ENCODE measurements around the gene CBX8. TPM values are rescaled to one million over a fixed set of nuclear protein-coding genes. Genes with fewer than 3 reads are reported as not detected.

The CBX8 gene
- total RNA-seq, 1 donor from 2014 or later = 7.5 TPM

- DNase-seq (ENCODE audit: low spot score) = no peak
Measured at GRCh38 chr17:79794659-79795511, 2.0 kb downstream of the CBX8 start.

DNA sequence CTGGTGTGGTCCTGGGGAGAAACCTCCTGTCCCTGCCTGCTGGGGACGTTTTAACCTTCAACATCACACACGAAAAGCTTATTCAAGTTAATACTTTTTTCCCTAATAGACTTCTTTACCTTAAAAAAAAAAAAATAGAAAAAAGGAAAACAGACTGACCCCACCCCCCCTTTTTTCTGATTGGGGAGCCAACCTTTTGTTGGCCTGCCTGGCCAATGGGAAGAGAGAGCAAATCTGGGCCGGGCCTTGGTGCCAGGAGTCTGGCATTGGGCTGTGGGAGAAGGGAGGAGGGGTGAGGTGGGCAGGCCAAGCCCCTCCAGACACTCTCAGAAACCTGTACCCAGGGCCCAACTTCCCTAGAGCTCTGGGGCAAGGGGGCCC is 3.0 kb downstream of the CBX8 start:
- no peak for DNase-seq (ENCODE audit: low spot score)

GRCh38 chr17:79792984-79793923 is 3.6 kb downstream of the CBX8 start:
- no peak for DNase-seq (ENCODE audit: low spot score)

- DNase-seq (ENCODE audit: low spot score) = no peak
Measured at GRCh38 chr17:79792341-79792871, 4.5 kb downstream of the CBX8 start.

DNA sequence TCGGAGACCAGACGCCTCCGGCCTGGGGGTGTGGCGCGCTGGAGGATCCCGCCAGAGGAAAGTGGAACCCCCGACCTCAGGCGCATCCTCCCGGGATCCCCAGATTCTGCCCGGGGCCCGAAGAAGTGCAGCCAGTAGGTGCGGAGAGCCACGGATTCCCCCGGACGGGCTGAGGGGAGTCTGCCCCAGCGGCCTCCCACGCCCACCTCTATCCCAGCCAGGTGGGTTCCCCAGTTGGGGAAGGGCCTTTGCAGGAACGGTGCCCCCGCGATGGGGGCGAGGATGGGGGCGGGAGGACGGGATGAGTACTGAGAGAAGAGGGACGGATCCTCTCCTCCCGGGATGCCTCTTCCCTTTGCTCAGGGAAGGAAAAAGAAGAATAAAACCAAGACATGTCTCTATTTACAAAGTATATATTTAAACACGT is 5.1 kb downstream of the CBX8 start:
- no peak for DNase-seq (ENCODE audit: low spot score)

GRCh38 chr17:79790805-79791734 is 5.8 kb downstream of the CBX8 start:
- DNase-seq (ENCODE audit: low spot score) = no peak

GRCh38 chr17:79789943-79790804 is 6.7 kb downstream of the CBX8 start:
- no peak for DNase-seq (ENCODE audit: low spot score)

DNA sequence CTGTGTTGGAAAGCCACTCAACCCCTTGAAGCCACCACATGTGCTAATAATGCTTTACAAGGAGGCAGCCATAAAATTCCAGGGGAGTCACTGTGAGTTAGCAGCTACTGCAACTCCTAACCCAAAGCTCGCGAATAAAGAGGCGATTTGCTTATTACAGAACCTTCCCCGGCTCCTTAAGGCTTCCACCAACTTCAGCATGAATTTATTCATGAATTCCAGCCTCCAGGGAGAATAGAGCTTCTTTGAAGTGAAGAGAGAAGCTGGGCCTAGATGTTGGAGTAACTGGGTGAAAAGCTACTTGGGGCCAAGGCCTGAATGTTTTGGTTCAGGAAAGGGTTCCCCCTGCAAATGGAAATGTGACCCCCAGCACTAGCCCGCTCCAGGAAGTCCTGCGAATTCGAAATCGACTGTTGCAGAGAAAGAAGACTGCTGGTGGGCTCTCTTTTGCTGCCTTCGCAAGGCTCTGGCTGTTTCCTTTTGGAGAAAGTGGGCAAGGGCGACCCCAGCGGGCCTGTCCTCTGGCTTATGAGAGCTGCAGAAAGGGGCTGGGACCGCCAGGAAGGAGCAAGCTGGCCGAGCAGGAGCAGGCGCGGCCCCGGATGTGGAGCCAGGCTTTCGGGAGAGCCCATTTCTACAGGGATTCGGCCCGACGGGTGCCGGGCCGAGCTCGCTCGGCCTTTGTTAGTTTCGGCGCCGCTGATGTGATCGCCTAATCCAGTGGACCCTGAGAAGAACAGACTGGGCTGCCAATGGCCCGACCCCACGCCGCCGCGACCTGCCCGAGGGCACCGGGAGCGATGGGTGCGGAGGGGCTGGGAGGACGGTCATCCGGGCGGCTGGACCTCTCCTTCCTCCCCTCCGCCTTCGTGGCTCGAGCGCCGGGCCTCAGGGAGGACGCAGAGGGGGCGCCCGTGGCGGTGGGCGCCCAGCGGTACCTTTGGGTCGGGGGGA is 7.6 kb downstream of the CBX8 start:
- DNase-seq (ENCODE audit: low spot score) = no peak

DNA sequence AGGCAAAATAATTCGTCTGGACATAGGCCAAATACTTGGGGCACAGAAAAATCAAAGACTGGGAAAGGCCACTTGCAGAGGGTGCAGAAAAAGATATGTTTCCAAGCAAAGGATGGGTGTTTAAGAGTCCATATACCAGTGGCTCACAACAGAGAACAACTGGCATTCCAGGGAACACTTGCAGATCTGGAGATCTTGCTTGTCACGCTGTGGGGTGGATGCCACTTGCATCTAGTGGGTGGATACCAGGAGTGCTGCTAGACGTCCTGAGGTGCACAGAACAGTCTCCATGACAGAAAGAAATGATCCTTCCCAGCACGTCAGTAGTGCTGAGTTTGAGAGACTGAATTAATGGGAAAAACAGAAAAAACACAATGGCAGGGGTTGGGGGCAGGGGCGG is 8.4 kb downstream of the CBX8 start:
- DNase-seq (ENCODE audit: low spot score) = no peak

DNA sequence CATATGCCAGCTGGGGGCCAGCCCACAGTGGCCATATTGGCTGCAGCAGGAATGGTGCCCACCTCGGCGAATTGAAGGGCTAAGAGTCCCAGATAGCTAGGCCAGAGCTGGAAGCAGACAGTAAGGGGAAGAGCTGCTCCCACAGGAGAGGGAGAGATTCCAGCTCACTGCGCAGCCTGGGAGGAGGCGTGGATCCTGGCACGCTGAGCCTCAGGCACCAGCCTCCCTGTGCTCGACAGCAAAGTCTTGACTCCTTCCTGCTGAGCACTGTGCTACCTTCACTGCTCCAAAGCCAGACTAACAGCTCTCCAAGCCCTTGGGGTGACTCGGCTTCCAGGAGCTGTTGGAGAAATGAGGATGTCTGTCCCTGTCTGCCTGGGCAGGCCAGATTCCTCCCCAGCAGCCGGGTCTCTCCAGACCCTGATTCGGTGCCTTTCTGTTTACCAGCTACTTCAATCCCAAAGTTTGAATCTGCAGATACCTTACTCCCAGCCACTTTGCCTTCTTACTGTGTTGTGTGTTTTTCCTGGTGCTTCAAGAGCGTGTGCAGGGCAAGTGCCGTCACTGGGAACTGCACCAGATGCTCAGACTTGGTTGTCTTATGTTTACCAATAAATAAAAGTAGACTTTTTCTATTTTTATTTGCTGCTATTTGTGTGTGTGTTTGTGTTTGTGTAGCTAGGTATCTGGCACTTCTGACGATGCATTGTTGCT is 9.8 kb downstream of the CBX8 start:
- DNase-seq (ENCODE audit: low spot score) = no peak

- no peak for DNase-seq (ENCODE audit: low spot score)
Measured at GRCh38 chr17:79785900-79786810, 10.7 kb downstream of the CBX8 start.

GRCh38 chr17:79785017-79785899 is 11.6 kb downstream of the CBX8 start:
- DNase-seq (ENCODE audit: low spot score) = no peak

GRCh38 chr17:79784353-79785016 is 12.4 kb downstream of the CBX8 start:
- no peak for DNase-seq (ENCODE audit: low spot score)

DNA sequence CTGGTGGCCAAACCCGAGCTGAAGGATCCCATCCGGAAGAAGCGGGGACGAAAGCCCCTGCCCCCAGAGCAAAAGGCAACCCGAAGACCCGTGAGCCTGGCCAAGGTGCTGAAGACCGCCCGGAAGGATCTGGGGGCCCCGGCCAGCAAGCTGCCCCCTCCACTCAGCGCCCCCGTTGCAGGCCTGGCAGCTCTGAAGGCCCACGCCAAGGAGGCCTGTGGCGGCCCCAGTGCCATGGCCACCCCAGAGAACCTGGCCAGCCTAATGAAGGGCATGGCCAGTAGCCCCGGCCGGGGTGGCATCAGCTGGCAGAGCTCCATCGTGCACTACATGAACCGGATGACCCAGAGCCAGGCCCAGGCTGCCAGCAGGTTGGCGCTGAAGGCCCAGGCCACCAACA is 13.0 kb downstream of the CBX8 start:
- DNase-seq (ENCODE audit: low spot score) = no peak
